OCI-LY3 (cell line): ENCODE data around the gene XKR7.

Experiments
- H2AFZ ChIP-seq: fragments of 200-600, 300-600 bp; shearing (Covaris generic); 2 replicates; pipeline ENCODE4 v1.6.0; 2014; ENCODE audit warnings: antibody characterized with exemption, low read depth, low read length
- H3K27ac ChIP-seq: fragments of 200-600, 300-600 bp; sonication (generic); 2 replicates; pipeline ENCODE4 v1.5.1; 2014; ENCODE audit warnings: mild to moderate bottlenecking, low read length, moderate library complexity, mixed read lengths
- H3K27me3 ChIP-seq: fragments of 200-600, 300-600 bp; sonication (generic); 2 replicates; pipeline ENCODE4 v1.6.1; 2014; ENCODE audit warnings: low read depth, low read length, mixed read lengths
- H3K36me3 ChIP-seq: fragments of 200-600, 300-600 bp; sonication (generic); replicated peaks from 2 replicates; pipeline ENCODE3; 2014; ENCODE audit warnings: low read depth, low read length, mixed read lengths
- H3K4me1 ChIP-seq: fragments of 300-600, 200-600 bp; sonication (generic); 2 replicates; pipeline ENCODE4 v1.6.1; 2014; ENCODE audit warnings: low read length, mixed read lengths
- H3K4me2 ChIP-seq: fragments of 200-600, 300-600 bp; sonication (generic); 2 replicates; pipeline ENCODE4 v1.6.1; 2014; ENCODE audit warnings: low read length, mixed read lengths
- H3K4me3 ChIP-seq: fragments of 300-600, 200-600 bp; sonication (generic); 2 replicates; pipeline ENCODE4 v1.5.1; 2014; ENCODE audit warnings: antibody characterized with exemption, mild to moderate bottlenecking, low read length, moderate library complexity
- H3K79me2 ChIP-seq: fragments of 300-600, 200-600 bp; shearing (Covaris generic); 2 replicates; pipeline ENCODE4 v1.6.1; 2014; ENCODE audit warnings: mild to moderate bottlenecking, low read length, mixed read lengths
- H3K9ac ChIP-seq: fragments of 300-600, 200-600 bp; shearing (Covaris generic); 2 replicates; pipeline ENCODE4 v1.6.0; 2014; ENCODE audit warnings: mild to moderate bottlenecking, low read length, moderate library complexity
- H3K9me3 ChIP-seq: fragments of 200-600, 300-600 bp; shearing (Covaris generic); 2 replicates; pipeline ENCODE4 v1.6.1; 2014; ENCODE audit warnings: low read length, mixed read lengths; ENCODE audit not compliant: insufficient read depth
- H4K20me1 ChIP-seq: fragments of 200-600, 300-600 bp; sonication (generic); 2 replicates; pipeline ENCODE4 v1.6.1; 2016; ENCODE audit warnings: low read length, mixed read lengths; ENCODE audit not compliant: insufficient read depth
- CTCF ChIP-seq: fragments of 200-600, 300-600 bp; sonication (generic); IDR thresholded peaks from 2 replicates; pipeline ENCODE4 v1.5.1; 2014; ENCODE audit warnings: antibody characterized with exemption, low read length, low read depth
- EZH2phosphoT487 ChIP-seq: fragments of 200-600 bp; shearing (Covaris generic); IDR thresholded peaks from 2 replicates; pipeline ENCODE4 v1.6.1; 2018; ENCODE audit warnings: antibody characterized with exemption, mixed run types, low read depth

XKR7 gene

GRCh38 chr20:31974951-31975487, 7.1 kb downstream of the XKR7 start:
- TF ChIP-seq EZH2phosphoT487 (no peak), CTCF (no peak)
- Histone ChIP-seq H3K27me3 (peaks cover 30% of the 10 kb centered on the region), H3K36me3 (no peaks in the 10 kb centered on the region), H3K4me2 (no peak overlapping the region), H3K9me3 (no peaks in the 10 kb centered on the region), H3K79me2 (no peaks in the 10 kb centered on the region), H3K4me3 (no peak overlapping the region), H3K9ac (no peak overlapping the region), H2AFZ (no peak overlapping the region), H4K20me1 (peaks cover 6% of the 10 kb centered on the region; the same call in 1 of the 2 replicates), H3K4me1 (no peaks in the 10 kb centered on the region), H3K27ac (no peak overlapping the region)

- Histone ChIP-seq H3K4me1 (no peaks in the 10 kb centered on the region), H3K36me3 (no peaks in the 10 kb centered on the region), H3K79me2 (no peaks in the 10 kb centered on the region), H3K27ac (no peak overlapping the region), H3K27me3 (peaks cover 22% of the 10 kb centered on the region), H3K9me3 (no peaks in the 10 kb centered on the region), H2AFZ (no peak overlapping the region), H3K4me3 (no peak overlapping the region), H4K20me1 (peaks cover 6% of the 10 kb centered on the region; the same call in 1 of the 2 replicates), H3K9ac (no peak overlapping the region), H3K4me2 (no peak overlapping the region)
- no peak for TF ChIP-seq CTCF
- TF ChIP-seq EZH2phosphoT487 = no peak
These were observed 7.9 kb downstream of the XKR7 start for GRCh38 chr20:31975874-31976273.

DNA sequence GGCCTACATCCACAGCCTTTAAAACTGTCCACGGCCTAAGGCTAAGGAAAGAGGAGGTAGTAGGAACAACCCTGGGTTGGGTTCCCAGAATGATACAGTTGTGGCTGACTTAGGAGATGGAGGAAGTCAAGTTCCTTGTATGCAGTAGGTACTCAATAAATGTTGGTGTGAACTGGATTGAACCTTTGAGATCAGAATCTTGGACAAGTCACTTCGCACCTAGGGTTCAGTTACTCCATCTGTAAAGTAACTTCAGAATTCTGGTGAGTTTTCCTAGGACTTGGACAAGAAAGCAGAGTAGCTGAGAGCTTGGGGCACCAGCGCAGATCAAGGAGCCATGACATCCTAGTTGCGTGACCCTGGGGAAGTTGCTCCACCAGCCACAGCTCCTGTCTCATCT, 9.1 kb downstream of the XKR7 start:
- no peaks in the 10 kb centered on the region for H3K4me1 ChIP-seq

More for the DNA sequence above, 9.1 kb downstream of the XKR7 start:
- Histone ChIP-seq H3K4me3 (no peak overlapping the region), H3K79me2 (no peaks in the 10 kb centered on the region), H2AFZ (no peak overlapping the region), H4K20me1 (0 out of 2 replicates have a peak, but pooled peaks cover 6% of the 10 kb centered on the region), H3K36me3 (no peaks in the 10 kb centered on the region), H3K9ac (no peak overlapping the region), H3K27me3 (peaks cover 18% of the 10 kb centered on the region), H3K4me2 (no peak overlapping the region), H3K27ac (no peak overlapping the region), H3K9me3 (no peaks in the 10 kb centered on the region)
- TF ChIP-seq EZH2phosphoT487 (no peak), CTCF (no peak)
